ENCODE measurements around the gene CPSF4.

DNA sequence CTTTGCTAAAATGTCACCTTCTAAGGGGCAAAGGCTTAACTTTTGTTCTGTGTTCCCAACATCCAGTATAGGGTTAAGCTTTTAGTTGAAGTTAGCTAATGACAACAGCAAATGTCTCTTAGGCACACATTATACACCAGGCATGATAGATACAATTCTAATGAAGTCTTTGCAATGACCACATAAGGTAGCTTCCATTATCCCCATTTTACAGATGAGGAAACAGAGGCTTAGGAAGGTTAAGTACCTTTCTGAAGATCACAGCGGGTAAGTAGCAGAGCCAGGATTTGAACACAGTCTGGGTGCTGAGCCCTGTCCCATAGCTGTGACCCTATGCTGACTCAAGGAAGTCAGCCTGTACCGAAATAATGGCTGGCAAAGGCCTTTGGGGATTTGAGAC lies 28.1 kb upstream of the CPSF4 start:
- TF ChIP-seq, protein P1, sequence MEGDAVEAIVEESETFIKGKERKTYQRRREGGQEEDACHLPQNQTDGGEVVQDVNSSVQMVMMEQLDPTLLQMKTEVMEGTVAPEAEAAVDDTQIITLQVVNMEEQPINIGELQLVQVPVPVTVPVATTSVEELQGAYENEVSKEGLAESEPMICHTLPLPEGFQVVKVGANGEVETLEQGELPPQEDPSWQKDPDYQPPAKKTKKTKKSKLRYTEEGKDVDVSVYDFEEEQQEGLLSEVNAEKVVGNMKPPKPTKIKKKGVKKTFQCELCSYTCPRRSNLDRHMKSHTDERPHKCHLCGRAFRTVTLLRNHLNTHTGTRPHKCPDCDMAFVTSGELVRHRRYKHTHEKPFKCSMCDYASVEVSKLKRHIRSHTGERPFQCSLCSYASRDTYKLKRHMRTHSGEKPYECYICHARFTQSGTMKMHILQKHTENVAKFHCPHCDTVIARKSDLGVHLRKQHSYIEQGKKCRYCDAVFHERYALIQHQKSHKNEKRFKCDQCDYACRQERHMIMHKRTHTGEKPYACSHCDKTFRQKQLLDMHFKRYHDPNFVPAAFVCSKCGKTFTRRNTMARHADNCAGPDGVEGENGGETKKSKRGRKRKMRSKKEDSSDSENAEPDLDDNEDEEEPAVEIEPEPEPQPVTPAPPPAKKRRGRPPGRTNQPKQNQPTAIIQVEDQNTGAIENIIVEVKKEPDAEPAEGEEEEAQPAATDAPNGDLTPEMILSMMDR (IDR thresholded peaks at IDR 0.05) = no peak
- no peak for TF ChIP-seq POLR2A (IDR thresholded peaks at IDR 0.05)
